ENCODE data around the gene GMEB2.

Gene GMEB2

DNA sequence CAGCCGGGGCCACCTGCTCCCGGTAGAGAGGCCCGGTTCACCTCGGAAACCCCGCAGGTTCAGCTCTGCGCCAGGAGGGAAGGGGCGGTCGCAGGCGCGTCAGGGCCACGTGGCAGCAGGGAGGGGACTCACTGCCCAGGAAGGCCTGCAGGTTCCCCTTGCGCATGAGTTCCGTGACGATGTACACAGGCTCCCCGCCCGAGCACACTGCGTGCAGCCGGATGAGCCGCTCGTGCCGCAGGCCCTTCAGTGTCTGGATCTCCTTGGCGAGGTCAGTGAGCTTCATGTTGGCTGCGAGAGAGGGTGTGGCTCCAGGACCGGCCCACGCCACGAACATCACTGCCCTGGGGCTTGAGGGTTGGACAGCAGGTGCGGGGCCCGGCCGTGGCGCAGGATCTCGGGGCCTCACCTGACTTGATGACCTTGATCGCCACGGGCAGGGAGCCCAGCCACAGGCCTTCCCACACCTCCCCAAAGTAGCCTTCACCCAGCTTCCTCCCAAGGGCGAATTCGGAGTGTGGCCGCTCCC lies 84.8 kb downstream of the GMEB2 start:
- DNase-seq = no peak

GRCh38 chr20:63541371-63541770 lies 85.5 kb downstream of the GMEB2 start:
- no peak for DNase-seq

DNA sequence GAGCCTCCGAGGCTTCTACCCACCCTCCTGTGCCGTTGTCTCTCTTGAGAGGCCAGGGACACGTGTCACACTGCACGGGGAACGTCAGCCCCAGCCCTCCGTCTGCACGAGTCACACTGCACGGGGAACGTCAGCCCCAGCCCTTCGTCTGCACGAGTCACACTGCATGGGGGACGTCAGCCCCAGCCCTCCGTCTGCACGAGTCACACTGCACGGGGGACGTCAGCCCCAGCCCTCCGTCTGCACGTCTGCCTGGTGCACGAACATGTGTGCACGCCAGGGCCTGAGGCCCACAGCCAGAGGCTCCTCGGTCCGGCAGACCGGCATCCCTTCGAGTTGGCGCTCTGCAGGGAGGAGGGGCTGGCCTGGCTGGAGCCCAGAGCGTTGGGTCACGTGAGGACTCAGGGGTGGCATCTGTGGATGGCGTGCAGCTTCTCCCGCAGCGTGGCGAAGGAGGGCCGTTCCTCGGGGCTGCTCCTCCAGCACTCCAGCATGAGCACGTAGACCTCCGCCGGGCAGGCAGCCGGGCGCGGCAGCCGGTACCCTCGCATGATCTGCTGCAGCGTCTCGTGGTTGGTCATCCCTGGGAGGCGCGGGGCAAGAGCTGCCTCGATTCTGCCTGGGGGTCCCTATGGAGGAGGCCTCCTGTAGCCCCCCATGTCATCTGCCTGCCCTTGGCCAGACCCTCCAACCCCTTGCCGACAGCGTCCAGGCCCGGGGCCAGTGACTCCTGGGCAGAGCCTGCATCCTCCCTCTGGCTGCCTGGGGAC lies 86.3 kb downstream of the GMEB2 start:
- no peak for DNase-seq

DNA sequence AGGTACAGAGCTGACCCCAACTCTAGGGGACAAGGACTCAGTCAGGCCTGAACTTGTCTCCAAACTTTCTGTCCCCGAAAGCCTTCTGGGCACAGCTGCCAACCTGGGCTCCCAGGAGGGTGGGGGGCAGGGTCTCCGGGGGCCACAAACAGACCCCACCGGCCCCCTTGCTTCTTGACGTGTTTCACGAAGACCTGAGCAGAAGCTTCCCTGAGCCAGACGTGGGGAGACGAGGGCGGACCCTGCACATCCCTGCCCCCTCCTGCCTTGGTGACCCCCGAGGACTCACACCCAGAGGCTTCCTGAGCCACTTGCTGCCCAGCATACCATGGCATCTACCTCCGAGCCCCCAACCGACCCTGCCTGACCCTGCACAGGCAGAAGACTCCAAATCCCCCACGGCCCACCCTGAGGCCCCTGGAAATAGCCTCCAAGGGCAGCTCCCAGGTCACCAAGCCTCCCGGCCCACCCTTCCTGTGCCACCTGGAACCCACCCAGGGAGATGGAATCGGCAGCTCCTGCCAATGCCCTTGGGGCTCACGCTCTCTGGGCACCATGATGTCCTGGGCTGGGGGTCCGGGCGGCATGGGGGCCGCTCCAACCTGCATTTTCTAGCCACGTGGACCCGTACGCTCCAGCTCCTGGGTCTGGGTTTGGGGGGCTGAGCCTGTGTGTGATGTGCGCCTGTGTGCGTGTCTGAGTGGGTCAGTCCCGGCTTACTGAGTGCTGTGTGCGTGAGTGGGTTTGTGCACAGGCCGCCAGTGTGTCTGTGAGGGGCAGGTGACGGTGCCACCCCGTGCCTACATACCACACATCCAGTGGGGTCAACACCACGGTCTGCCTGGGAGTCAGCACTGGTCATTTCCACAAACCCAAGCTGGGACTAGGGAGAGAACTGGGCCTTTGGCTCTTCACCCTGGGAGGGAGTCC lies 87.2 kb downstream of the GMEB2 start:
- DNase-seq = no peak

- DNase-seq = no peak
Measured at GRCh38 chr20:63539092-63539430, 87.8 kb downstream of the GMEB2 start.

- no peak for DNase-seq
Measured at GRCh38 chr20:63538204-63539091, 88.5 kb downstream of the GMEB2 start.
